ENCODE results near the gene TFF3. TPM values are rescaled to one million over a fixed set of nuclear protein-coding genes. Genes with fewer than 3 reads are reported as not detected.

The TFF3 gene
- total RNA-seq, 5 donors from 2014 or later (not counting 1 experiment from before 2014, with no cell fraction given) = 1.3 to 1.7 TPM; not detected in 3

GRCh38 chr21:42282715-42283114 lies 32.5 kb downstream of the TFF3 start:
- no peaks in the 10 kb centered on the region for H3K9me3 Mint-ChIP-seq
- ChIA-PET POLR2A (no interaction called here), CTCF (no interaction called here)

GRCh38 chr21:42282021-42282420 lies 33.2 kb downstream of the TFF3 start:
- Mint-ChIP-seq H3K4me1 (no peaks in the 10 kb centered on the region), H3K36me3 (peaks cover 54% of the 10 kb centered on the region), H3K4me3 (no peak overlapping the region), H3K27me3 (no peaks in the 10 kb centered on the region), H3K9me3 (no peaks in the 10 kb centered on the region), H3K27ac (no peak overlapping the region)
- no peaks in the 10 kb centered on the region for H3K27me3 ChIP-seq (replicated peaks in 1 of 2; ENCODE audit: control insufficient read depth in 2 of 2, extremely low read depth in 1 of 2, insufficient read depth in 2 of 2, low read length in 1 of 2)
- H3K4me3 ChIP-seq (ENCODE audit: control insufficient read depth in 1 of 2, extremely low read depth in 1 of 2, low read length in 1 of 2) = no peak overlapping the region
- 96% methylated on average over 18 of the region's 18 CpGs for WGBS (ENCODE audit: insufficient coverage)
- POLR2A ChIA-PET = no interaction called here
- no peaks in the 10 kb centered on the region for H3K9me3 ChIP-seq
- H3K36me3 ChIP-seq (ENCODE audit: control insufficient read depth in 2 of 2, extremely low read depth in 1 of 2, insufficient read depth in 1 of 2, low read length in 1 of 2) = peaks cover 29 to 88% of the 10 kb centered on the region in 2 donors
- no peak overlapping the region for H3K27ac ChIP-seq (ENCODE audit: low read length)
- no peaks in the 10 kb centered on the region for H3K4me1 ChIP-seq (ENCODE audit: control insufficient read depth in 1 of 2, extremely low read depth in 1 of 2, insufficient read depth in 2 of 2, low read length in 2 of 2)
- ATAC-seq (replicated peaks in 1 of 4) = no peak
- CTCF ChIA-PET = no interaction called here
- DNase-seq = no peak

More at GRCh38 chr21:42282715-42283114, 32.5 kb downstream of the TFF3 start:
- Histone ChIP-seq H3K27me3 (replicated peaks in 1 of 2; ENCODE audit: control insufficient read depth in 2 of 2, extremely low read depth in 1 of 2, insufficient read depth in 2 of 2, low read length in 1 of 2) (no peaks in the 10 kb centered on the region), H3K9me3 (no peaks in the 10 kb centered on the region), H3K4me1 (ENCODE audit: control insufficient read depth in 1 of 2, extremely low read depth in 1 of 2, insufficient read depth in 2 of 2, low read length in 2 of 2) (no peaks in the 10 kb centered on the region), H3K36me3 (ENCODE audit: control insufficient read depth in 2 of 2, extremely low read depth in 1 of 2, insufficient read depth in 1 of 2, low read length in 1 of 2) (peaks cover 26 to 88% of the 10 kb centered on the region in 2 donors), H3K27ac (ENCODE audit: low read length) (no peak overlapping the region), H3K4me3 (ENCODE audit: control insufficient read depth in 1 of 2, extremely low read depth in 1 of 2, low read length in 1 of 2) (no peak overlapping the region)
- no peaks in the 10 kb centered on the region for H3K27me3 Mint-ChIP-seq
- H3K27ac Mint-ChIP-seq = no peak overlapping the region
- peaks cover 54% of the 10 kb centered on the region for H3K36me3 Mint-ChIP-seq
- 90% methylated on average over 7 of the region's 12 CpGs for WGBS (ENCODE audit: insufficient coverage)
- ATAC-seq (replicated peaks in 1 of 4) (no peak), DNase-seq (no peak)
- no peaks in the 10 kb centered on the region for H3K4me1 Mint-ChIP-seq
- H3K4me3 Mint-ChIP-seq = no peak overlapping the region

GRCh38 chr21:42281181-42281680 lies 34.0 kb downstream of the TFF3 start:
- H3K27me3 ChIP-seq (replicated peaks in 1 of 2; ENCODE audit: control insufficient read depth in 2 of 2, extremely low read depth in 1 of 2, insufficient read depth in 2 of 2, low read length in 1 of 2) = no peaks in the 10 kb centered on the region
- no peaks in the 10 kb centered on the region for H3K9me3 Mint-ChIP-seq

GRCh38 chr21:42280356-42281180 lies 34.6 kb downstream of the TFF3 start:
- Mint-ChIP-seq H3K27me3 (no peaks in the 10 kb centered on the region), H3K4me1 (no peaks in the 10 kb centered on the region), H3K9me3 (no peaks in the 10 kb centered on the region), H3K27ac (no peak overlapping the region), H3K4me3 (no peak overlapping the region), H3K36me3 (peaks cover 48% of the 10 kb centered on the region)
- H3K27ac ChIP-seq (ENCODE audit: low read length) = no peak overlapping the region
- CTCF ChIA-PET = no interaction called here
- H3K9me3 ChIP-seq = no peaks in the 10 kb centered on the region
- no peaks in the 10 kb centered on the region for H3K27me3 ChIP-seq (replicated peaks in 1 of 2; ENCODE audit: control insufficient read depth in 2 of 2, extremely low read depth in 1 of 2, insufficient read depth in 2 of 2, low read length in 1 of 2)
- H3K36me3 ChIP-seq (ENCODE audit: control insufficient read depth in 2 of 2, extremely low read depth in 1 of 2, insufficient read depth in 1 of 2, low read length in 1 of 2) = peaks cover 30 to 84% of the 10 kb centered on the region in 2 donors
- H3K4me1 ChIP-seq (ENCODE audit: control insufficient read depth in 1 of 2, extremely low read depth in 1 of 2, insufficient read depth in 2 of 2, low read length in 2 of 2) = no peaks in the 10 kb centered on the region
- no peak overlapping the region for H3K4me3 ChIP-seq (ENCODE audit: control insufficient read depth in 1 of 2, extremely low read depth in 1 of 2, low read length in 1 of 2)
- DNase-seq (no peak), ATAC-seq (replicated peaks in 1 of 4) (no peak)
- POLR2A ChIA-PET = no interaction called here
- 96% methylated on average over 17 of the region's 22 CpGs for WGBS (ENCODE audit: insufficient coverage)

More at GRCh38 chr21:42281181-42281680, 34.0 kb downstream of the TFF3 start:
- peaks cover 50% of the 10 kb centered on the region for H3K36me3 Mint-ChIP-seq
- DNase-seq (no peak), ATAC-seq (replicated peaks in 1 of 4) (no peak)
- ChIA-PET CTCF (no interaction called here), POLR2A (no interaction called here)
- Histone ChIP-seq H3K36me3 (ENCODE audit: control insufficient read depth in 2 of 2, extremely low read depth in 1 of 2, insufficient read depth in 1 of 2, low read length in 1 of 2) (peaks cover 31 to 87% of the 10 kb centered on the region in 2 donors), H3K27ac (ENCODE audit: low read length) (no peak overlapping the region), H3K4me3 (ENCODE audit: control insufficient read depth in 1 of 2, extremely low read depth in 1 of 2, low read length in 1 of 2) (no peak overlapping the region), H3K4me1 (ENCODE audit: control insufficient read depth in 1 of 2, extremely low read depth in 1 of 2, insufficient read depth in 2 of 2, low read length in 2 of 2) (no peaks in the 10 kb centered on the region), H3K9me3 (no peaks in the 10 kb centered on the region)
- WGBS (ENCODE audit: insufficient coverage) = 91% methylated on average over 9 of the region's 12 CpGs
- H3K27me3 Mint-ChIP-seq = no peaks in the 10 kb centered on the region
- no peak overlapping the region for H3K4me3 Mint-ChIP-seq
- H3K4me1 Mint-ChIP-seq = no peaks in the 10 kb centered on the region
- no peak overlapping the region for H3K27ac Mint-ChIP-seq

GRCh38 chr21:42279888-42280287 lies 35.3 kb downstream of the TFF3 start:
- H3K36me3 Mint-ChIP-seq = peaks cover 51% of the 10 kb centered on the region
- no peaks in the 10 kb centered on the region for H3K27me3 ChIP-seq (replicated peaks in 1 of 2; ENCODE audit: control insufficient read depth in 2 of 2, extremely low read depth in 1 of 2, insufficient read depth in 2 of 2, low read length in 1 of 2)
- no peak overlapping the region for H3K4me3 Mint-ChIP-seq
- H3K9me3 ChIP-seq = no peaks in the 10 kb centered on the region
- no peak overlapping the region for H3K27ac Mint-ChIP-seq
- 94% methylated on average over 9 of the region's 11 CpGs for WGBS (ENCODE audit: insufficient coverage)
- POLR2A ChIA-PET = no interaction called here
- H3K4me1 Mint-ChIP-seq = no peaks in the 10 kb centered on the region
- no peak overlapping the region for H3K4me3 ChIP-seq (ENCODE audit: control insufficient read depth in 1 of 2, extremely low read depth in 1 of 2, low read length in 1 of 2)
- H3K9me3 Mint-ChIP-seq = no peaks in the 10 kb centered on the region
- peak in 1 of 4 experiments; percentile 12 for ATAC-seq (replicated peaks in 1 of 4)
- no peak overlapping the region for H3K27ac ChIP-seq (ENCODE audit: low read length)
- peaks cover 33 to 86% of the 10 kb centered on the region in 2 donors for H3K36me3 ChIP-seq (ENCODE audit: control insufficient read depth in 2 of 2, extremely low read depth in 1 of 2, insufficient read depth in 1 of 2, low read length in 1 of 2)
- no peaks in the 10 kb centered on the region for H3K27me3 Mint-ChIP-seq
- H3K4me1 ChIP-seq (ENCODE audit: control insufficient read depth in 1 of 2, extremely low read depth in 1 of 2, insufficient read depth in 2 of 2, low read length in 2 of 2) = no peaks in the 10 kb centered on the region
- no peak for DNase-seq
- CTCF ChIA-PET = no interaction called here

GRCh38 chr21:42279341-42279871 lies 35.8 kb downstream of the TFF3 start:
- Histone ChIP-seq H3K27me3 (replicated peaks in 1 of 2; ENCODE audit: control insufficient read depth in 2 of 2, extremely low read depth in 1 of 2, insufficient read depth in 2 of 2, low read length in 1 of 2) (no peaks in the 10 kb centered on the region), H3K9me3 (no peaks in the 10 kb centered on the region), H3K4me1 (ENCODE audit: control insufficient read depth in 1 of 2, extremely low read depth in 1 of 2, insufficient read depth in 2 of 2, low read length in 2 of 2) (no peaks in the 10 kb centered on the region), H3K36me3 (ENCODE audit: control insufficient read depth in 2 of 2, extremely low read depth in 1 of 2, insufficient read depth in 1 of 2, low read length in 1 of 2) (peaks cover 32 to 84% of the 10 kb centered on the region in 2 donors), H3K4me3 (ENCODE audit: control insufficient read depth in 1 of 2, extremely low read depth in 1 of 2, low read length in 1 of 2) (no peak overlapping the region), H3K27ac (ENCODE audit: low read length) (no peak overlapping the region)
- Mint-ChIP-seq H3K9me3 (no peaks in the 10 kb centered on the region), H3K27ac (no peak overlapping the region), H3K4me3 (no peak overlapping the region), H3K4me1 (no peaks in the 10 kb centered on the region), H3K27me3 (no peaks in the 10 kb centered on the region), H3K36me3 (peaks cover 48% of the 10 kb centered on the region)
- ChIA-PET POLR2A (interaction anchor here in 1 of 2 donors (0.5 kb wide), 1 partner anchor 281 kb away, joined by 3 read pairs; no protein-coding TSS in a partner anchor), CTCF (no interaction called here)
- ATAC-seq (replicated peaks in 1 of 4) = peak in 1 of 4 experiments; percentile 15
- no peak for DNase-seq
- 85% methylated on average over 20 of the region's 20 CpGs for WGBS (ENCODE audit: insufficient coverage)

Data from T-cell (primary cell).